ENCODE results near the gene CDKN1A. TPM values are rescaled to one million over a fixed set of nuclear protein-coding genes. Genes with fewer than 3 reads are reported as not detected.
A peak's percentile ranks its signal among the peaks of the same experiment; 100 is the strongest.

Gene CDKN1A
- total and polyA plus RNA-seq, 10 of the 15 experiments (the other 5 are each of a cell fraction or from before 2014, with no cell fraction given), result 25.2 to 637 (median 216) TPM

GRCh38 chr6:36712816-36713215 is 34.3 kb downstream of the CDKN1A start:
- no peak for FAIRE-seq
- CTCF ChIA-PET, result interaction anchor here (0.8 to 1.6 kb wide), 3 partner anchors 14 to 88 kb away, joined by 3 to 4 read pairs (median 4); no protein-coding TSS in a partner anchor
- no peaks in the 10 kb centered on the region for H3K79me2 ChIP-seq (ENCODE audit: control insufficient read depth, insufficient read depth, low read length)
- no peak for TF ChIP-seq WRNIP1 (IDR thresholded peaks at IDR 0.05; ENCODE audit: borderline replicate concordance, low read depth, low read length)
- TF ChIP-seq KLF5 (IDR thresholded peaks at IDR 0.05; ENCODE audit: partially characterized antibody), result no peak
- TF ChIP-seq, protein P1, sequence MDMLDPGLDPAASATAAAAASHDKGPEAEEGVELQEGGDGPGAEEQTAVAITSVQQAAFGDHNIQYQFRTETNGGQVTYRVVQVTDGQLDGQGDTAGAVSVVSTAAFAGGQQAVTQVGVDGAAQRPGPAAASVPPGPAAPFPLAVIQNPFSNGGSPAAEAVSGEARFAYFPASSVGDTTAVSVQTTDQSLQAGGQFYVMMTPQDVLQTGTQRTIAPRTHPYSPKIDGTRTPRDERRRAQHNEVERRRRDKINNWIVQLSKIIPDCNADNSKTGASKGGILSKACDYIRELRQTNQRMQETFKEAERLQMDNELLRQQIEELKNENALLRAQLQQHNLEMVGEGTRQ (IDR thresholded peaks at IDR 0.05; ENCODE audit: borderline replicate concordance, low read depth, low read length), result no peak
- TF ChIP-seq IRF3 (IDR thresholded peaks at IDR 0.05), result no peak
- TF ChIP-seq ZZZ3 (IDR thresholded peaks at IDR 0.05; ENCODE audit: control insufficient read depth, insufficient read length, low read depth), result no peak
- TF ChIP-seq, protein P2, sequence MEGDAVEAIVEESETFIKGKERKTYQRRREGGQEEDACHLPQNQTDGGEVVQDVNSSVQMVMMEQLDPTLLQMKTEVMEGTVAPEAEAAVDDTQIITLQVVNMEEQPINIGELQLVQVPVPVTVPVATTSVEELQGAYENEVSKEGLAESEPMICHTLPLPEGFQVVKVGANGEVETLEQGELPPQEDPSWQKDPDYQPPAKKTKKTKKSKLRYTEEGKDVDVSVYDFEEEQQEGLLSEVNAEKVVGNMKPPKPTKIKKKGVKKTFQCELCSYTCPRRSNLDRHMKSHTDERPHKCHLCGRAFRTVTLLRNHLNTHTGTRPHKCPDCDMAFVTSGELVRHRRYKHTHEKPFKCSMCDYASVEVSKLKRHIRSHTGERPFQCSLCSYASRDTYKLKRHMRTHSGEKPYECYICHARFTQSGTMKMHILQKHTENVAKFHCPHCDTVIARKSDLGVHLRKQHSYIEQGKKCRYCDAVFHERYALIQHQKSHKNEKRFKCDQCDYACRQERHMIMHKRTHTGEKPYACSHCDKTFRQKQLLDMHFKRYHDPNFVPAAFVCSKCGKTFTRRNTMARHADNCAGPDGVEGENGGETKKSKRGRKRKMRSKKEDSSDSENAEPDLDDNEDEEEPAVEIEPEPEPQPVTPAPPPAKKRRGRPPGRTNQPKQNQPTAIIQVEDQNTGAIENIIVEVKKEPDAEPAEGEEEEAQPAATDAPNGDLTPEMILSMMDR (IDR thresholded peaks at IDR 0.05 in 2 of 3, conservative IDR thresholded peaks at IDR 0.05 in 1 of 3; ENCODE audit: control insufficient read depth in 2 of 3, extremely low read depth in 1 of 3, insufficient read depth in 1 of 3, low read depth in 3 of 3, low read length in 3 of 3), result no peak
- no peak for TF ChIP-seq SP1 (IDR thresholded peaks at IDR 0.05; ENCODE audit: low read depth, low read length)
- TF ChIP-seq MLLT1 (IDR thresholded peaks at IDR 0.05), result no peak
- TF ChIP-seq PML (IDR thresholded peaks at IDR 0.05; ENCODE audit: low read length), result no peak
- TF ChIP-seq CREB1 (IDR thresholded peaks at IDR 0.05; ENCODE audit: low read depth), result no peak
- no peak for TF ChIP-seq IRF4 (IDR thresholded peaks at IDR 0.05; ENCODE audit: low read depth, low read length)
- TF ChIP-seq SREBF2 (IDR thresholded peaks at IDR 0.05; ENCODE audit: low read length), result no peak
- TF ChIP-seq FOXM1 (IDR thresholded peaks at IDR 0.05; ENCODE audit: low read depth, low read length), result no peak
- TF ChIP-seq PRDM15 (CRISPR knock-in tag; IDR thresholded peaks at IDR 0.05), result no peak
- TF ChIP-seq HDAC6 (IDR thresholded peaks at IDR 0.05; ENCODE audit: unreplicated experiment), result no peak
- no peak for TF ChIP-seq RUNX3 (IDR thresholded peaks at IDR 0.05; ENCODE audit: low read length)
- no peak for TF ChIP-seq YY1 (IDR thresholded peaks at IDR 0.05; ENCODE audit: low read depth, low read length)
- no peak for DNase-seq (ENCODE audit: low read depth, low spot score)
- ATAC-seq, result peak; percentile 55
- H3K27me3 ChIP-seq (replicated peaks in 1 of 2; ENCODE audit: control insufficient read depth in 2 of 2, insufficient read depth in 2 of 2, low read length in 1 of 2), result no peaks in the 10 kb centered on the region
- 16% methylated on average over 4 of the region's 4 CpGs for WGBS (ENCODE audit: insufficient coverage, insufficient replicate concordance, low lambda C conversion rate, missing lambda C conversion rate)
- peaks cover 3% of the 10 kb centered on the region; the same call in 1 of the 2 replicates for H3K4me1 ChIP-seq (ENCODE audit: control insufficient read depth, insufficient read depth, low read length)
- SMC1A ChIA-PET (ENCODE audit: uncharacterized antibody, unreplicated experiment), result interaction anchor here (1.0 to 2.4 kb wide), 2 partner anchors 42 to 46 kb away, joined by 5 to 14 read pairs; no protein-coding TSS in a partner anchor
- RAD21 ChIA-PET (ENCODE audit: unreplicated experiment), result no interaction called here
- H3K9me3 ChIP-seq (replicated peaks; ENCODE audit: control insufficient read depth, insufficient read depth, low read length), result no peaks in the 10 kb centered on the region
- no peaks in the 10 kb centered on the region for H4K20me1 ChIP-seq (ENCODE audit: control insufficient read depth, insufficient read depth)
- H3K36me3 ChIP-seq (ENCODE audit: control insufficient read depth in 2 of 2, insufficient read depth in 2 of 2, low read length in 1 of 2), result no peaks in the 10 kb centered on the region
- intact Hi-C loops (cut with micrococcal nuclease; ENCODE audit: unreplicated experiment) (no loop called here), in situ Hi-C loops (cut with MboI) (no loop called here)
- no TSS peak for BruUV-seq (replicated peaks)
- POLR2A ChIA-PET, result no interaction called here
- no peak overlapping the region for H2AFZ ChIP-seq (ENCODE audit: control insufficient read depth, low read depth, low read length)
- H3K4me3 ChIP-seq, result no peak overlapping the region
- H3K27ac ChIP-seq (ENCODE audit: control insufficient read depth, insufficient read depth), result no peak overlapping the region
- no peak overlapping the region for H3K9ac ChIP-seq (ENCODE audit: control insufficient read depth, insufficient read depth, low read length)
- no peak overlapping the region for H3K4me2 ChIP-seq (ENCODE audit: control insufficient read depth, insufficient read depth)
